ENCODE results near the gene HOXC11.

The HOXC11 gene

GRCh38 chr12:53959314-53959713 lies 13.6 kb upstream of the HOXC11 start:
- no peak for DNase-seq

GRCh38 chr12:53960187-53961024 lies 12.5 kb upstream of the HOXC11 start:
- no peak for DNase-seq

DNA sequence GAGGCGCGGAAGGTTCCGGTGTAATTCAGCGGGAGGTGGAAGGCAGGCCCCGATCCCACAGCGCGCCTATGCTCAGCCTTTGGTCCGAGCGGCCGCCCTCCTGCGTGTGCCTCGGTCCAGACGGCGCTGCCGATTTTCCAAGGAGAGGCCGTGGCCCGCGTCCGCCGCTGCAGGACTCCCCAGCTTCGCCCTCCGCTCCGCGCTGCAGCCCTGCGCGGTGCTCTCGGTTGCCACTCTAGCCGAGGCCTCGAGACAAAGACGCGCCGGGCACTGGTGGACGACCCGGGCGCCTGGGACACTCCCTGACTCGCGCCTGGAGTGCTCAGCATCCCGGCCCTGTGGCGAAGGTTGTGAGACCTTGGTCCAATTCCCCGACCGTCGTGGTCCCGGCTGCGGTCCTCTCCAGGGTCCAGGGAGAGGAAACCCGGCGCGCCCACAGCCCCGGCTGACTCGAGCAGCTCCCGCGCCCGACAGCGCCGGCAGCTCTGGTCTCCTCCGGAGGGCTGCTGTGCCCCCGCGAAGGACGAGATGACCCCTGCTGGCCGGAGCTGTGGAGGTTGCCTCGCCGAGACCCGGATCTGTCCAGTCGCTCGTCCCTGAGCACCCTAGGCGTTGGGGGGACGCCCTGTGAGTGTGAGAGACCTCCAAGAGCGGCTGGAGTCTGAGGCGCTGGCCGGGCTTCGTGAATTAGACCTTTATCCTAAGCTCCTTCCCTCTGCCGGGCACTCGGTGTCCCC lies 11.7 kb upstream of the HOXC11 start:
- DNase-seq = no peak

- no peak for DNase-seq
These were observed 9.9 kb upstream of the HOXC11 start for GRCh38 chr12:53963005-53963404.

DNA sequence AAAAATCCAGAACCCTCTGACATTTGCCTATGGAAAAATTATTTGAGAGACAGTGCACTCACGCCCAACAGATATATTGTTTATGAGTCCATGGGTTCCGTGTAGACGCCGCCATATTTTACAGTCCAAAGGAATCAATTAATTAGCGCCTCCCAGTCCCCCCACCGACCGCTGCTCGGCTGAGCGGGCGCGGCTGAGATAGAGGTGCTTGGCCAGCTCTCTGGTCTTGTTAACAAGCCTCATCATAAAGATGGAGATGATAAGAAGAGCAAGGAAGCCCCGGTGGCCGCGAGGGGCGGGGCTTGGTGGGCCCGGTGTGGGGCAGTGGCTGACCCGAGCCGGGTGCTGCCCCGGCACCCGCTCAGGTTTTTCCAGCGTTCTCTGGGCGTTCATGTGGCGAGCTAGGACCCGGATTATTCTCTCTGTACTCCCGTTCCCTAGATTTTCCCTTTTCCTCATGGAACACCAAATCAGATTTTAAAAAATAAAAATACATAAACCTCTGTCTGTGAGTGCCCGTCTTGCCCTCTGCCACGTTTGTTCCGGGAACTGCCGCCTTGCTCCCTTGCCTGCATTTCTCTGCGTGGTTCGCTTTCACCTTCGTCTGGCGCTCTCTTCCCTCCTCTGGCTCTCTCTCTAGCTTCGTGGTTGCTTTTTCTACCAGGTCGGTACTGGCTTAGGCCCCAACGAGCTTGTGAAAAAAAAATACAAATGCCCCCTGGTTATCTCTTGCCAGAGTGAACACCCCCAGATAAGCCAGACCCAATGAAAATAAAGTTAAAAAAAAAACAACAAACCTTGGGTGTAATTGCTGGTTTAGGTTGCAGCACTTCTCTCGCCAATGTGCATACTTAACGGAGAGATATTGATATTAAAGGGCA lies 9.3 kb upstream of the HOXC11 start:
- no peak for DNase-seq

DNA sequence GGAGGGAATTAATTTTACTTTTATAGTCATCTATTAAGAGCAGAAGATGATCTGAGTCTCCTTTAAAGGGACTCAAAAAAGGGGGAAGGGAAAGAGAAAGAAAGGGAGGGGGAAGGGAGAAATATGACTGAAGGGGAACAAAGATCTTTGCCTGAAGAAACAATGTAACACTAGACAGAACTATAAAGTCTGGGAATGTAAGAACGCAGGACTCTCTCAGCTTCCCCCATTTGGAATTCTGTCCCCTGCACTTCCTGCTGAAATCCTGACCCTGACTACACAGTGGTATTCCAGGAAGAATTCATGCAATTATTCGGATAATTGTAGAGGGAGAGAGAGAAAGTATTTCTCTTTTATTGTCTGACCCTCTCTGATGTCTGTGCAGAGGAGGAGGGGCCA lies 8.6 kb upstream of the HOXC11 start:
- no peak for DNase-seq

DNA sequence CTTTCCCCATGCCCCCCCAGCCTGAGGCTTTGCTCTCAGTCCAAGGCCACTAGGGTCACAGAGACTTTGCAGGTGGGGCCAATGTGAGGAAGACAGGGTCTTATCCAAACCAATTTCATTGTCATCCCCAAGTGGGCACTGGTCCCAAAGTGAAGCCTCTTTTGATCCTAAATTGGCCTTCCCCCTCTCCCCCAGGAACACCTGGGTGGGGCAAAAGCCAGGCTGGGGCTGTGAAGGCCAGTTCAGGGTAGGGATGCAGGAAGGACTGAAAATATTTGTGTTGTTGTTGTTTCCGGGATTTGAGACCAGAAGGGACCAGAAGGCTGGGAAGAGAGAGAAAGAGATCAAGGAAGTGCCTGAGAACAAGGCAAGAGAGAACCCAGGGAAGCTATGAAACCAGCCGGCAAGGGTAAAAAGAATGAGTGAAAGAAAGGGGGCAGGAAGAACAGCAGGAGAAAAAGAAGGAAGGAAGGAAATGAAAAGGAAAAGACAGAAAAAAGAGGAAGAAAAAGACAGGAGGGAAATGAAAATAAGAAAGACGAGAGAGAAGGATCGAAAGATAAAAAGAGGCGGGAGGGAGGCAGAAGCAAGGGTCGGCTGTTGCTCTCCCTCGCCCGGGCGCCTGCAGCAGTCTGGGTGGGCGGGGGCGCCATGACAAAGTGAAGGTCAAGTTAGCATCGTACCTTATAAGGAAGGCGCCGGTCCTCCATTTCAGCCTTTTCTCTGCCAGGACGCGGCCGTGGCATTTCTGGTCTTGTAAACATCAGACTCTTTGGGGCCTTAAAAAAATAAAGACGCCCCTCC lies 7.4 kb upstream of the HOXC11 start:
- DNase-seq = no peak

- DNase-seq = no peak
These were observed 6.9 kb upstream of the HOXC11 start for GRCh38 chr12:53966085-53966384.

GRCh38 chr12:53966385-53967133 lies 6.4 kb upstream of the HOXC11 start:
- DNase-seq = no peak

- no peak for DNase-seq
These were observed 5.5 kb upstream of the HOXC11 start for GRCh38 chr12:53967421-53967925.

GRCh38 chr12:53968214-53969127 lies 4.5 kb upstream of the HOXC11 start:
- no peak for DNase-seq

DNA sequence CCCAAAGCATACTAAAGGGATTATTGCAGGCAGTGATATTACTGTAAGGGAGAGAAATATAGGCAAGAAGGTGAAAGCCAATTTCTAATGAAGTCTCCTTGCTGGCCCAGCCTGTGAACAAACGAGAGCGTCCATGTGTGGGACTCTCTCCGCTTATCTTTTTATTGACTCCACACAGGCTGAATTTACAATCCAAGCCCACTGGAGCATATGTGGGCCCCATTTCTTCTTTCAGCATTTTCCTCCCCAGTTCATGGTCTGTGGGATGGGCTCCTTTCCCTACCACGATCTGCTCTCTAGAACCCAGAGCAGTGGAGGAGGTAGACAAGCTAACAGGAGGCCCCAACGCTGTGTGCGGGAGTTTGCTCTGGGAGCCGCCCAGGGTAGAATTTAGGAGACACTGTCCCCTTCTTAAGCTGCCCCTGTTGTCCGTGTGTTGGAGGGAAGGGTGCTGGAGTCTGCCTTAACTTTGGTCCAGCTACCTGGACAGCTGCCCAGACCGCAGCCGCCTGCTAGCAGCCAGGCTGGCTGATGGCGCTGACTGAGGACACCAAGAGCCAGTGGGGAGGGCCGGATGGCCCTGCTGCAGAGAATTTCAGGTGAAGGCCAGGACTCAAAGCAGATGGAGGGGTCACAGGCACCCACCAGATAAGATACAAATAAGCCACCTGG lies 3.2 kb upstream of the HOXC11 start:
- no peak for DNase-seq

DNA sequence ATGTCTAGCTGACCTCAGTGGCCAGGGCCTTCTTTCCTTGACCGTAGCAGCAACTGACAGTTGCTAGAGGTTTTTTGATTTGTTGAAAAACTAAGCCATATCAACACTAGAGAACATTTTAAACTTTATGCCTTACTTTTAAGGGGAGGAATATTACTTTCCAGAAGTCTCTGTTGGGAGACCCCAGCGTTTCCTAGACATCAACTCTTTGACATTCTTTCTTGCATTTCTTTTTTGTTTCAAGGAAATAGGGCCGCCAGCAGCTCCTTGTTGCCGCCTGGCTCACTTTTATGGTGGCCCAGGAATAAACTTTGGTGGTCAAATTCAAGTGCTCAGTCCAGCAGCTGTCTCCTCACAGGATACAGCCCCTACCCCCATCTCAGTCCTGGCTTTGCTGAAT lies 2.5 kb upstream of the HOXC11 start:
- no peak for DNase-seq

GRCh38 chr12:53971129-53971528 lies 1.8 kb upstream of the HOXC11 start:
- DNase-seq = no peak

- no peak for DNase-seq
These were observed 1.2 kb upstream of the HOXC11 start for GRCh38 chr12:53971686-53972085.

DNA sequence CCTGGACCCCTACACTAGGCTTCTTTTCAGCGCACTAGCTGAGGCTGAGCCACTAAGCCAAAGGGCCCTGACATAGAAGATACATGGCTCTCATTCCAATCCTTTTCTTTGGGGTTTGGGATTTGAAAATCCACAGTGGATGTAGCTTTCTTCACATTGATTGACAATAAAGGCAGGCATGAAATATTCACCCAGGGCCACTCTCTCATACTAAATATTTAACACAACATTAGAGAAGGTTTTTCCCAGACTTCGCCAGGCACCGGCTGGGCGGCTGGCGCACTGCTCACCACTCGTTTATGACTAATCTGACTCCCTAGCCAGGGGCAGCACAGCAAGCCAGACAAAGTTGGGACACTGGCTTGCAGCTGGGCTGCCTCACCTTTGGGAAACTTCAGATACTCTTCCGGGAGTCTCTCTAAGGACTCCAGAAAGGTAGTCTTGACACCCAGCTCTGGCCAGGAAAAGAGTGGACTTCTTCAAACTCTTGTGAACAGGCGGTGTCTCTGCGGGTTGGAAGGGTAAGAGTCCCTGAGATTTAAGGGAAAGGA lies 699 bp upstream of the HOXC11 start:
- DNase-seq = no peak

DNA sequence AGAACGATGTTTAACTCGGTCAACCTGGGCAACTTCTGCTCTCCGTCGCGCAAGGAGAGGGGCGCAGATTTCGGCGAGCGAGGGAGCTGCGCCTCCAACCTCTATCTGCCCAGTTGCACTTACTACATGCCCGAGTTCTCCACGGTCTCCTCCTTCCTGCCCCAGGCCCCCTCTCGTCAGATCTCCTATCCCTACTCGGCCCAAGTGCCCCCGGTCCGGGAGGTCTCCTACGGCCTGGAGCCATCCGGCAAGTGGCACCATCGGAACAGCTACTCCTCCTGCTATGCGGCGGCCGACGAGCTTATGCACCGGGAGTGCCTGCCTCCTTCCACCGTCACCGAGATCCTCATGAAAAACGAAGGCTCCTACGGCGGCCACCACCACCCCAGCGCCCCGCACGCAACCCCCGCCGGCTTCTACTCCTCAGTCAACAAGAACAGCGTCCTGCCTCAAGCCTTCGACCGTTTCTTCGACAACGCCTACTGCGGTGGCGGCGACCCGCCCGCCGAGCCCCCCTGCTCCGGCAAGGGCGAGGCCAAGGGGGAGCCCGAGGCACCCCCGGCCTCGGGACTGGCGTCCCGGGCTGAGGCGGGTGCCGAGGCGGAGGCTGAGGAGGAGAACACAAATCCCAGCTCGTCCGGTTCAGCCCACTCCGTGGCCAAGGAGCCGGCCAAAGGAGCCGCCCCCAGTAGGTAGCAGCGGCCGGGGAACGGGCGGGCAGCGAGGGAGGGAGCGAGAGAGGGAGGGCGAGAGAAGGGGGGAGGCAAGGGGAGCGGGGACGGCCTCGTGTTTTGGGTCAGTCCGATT lies 513 bp downstream of the HOXC11 start:
- no peak for DNase-seq

Data from activated effector memory CD4-positive, alpha-beta T cell treated with anti-CD3 and anti-CD28 coated beads, Interleukin-2, amount 50 U/mL, for 16 hours (primary cell).